CD4-positive, alpha-beta T cell treated with Interleukin-17A for 1 hour (primary cell): ENCODE data around the gene WDR19.
"Not testable (repeated sequence)": the region's sequence is repeated elsewhere in the genome, so short reads cannot be mapped to it uniquely, and the experiment has no call there.

Experiments
- DNase-seq: peaks from one replicate; pipeline ENCODE4 v3.0.0-alpha.2; 2020

WDR19 gene

GRCh38 chr4:39233783-39234182, 51.5 kb downstream of the WDR19 start:
- no peak for DNase-seq

GRCh38 chr4:39235021-39235420, 52.7 kb downstream of the WDR19 start:
- DNase-seq: no peak

- DNase-seq: no peak
Observed at GRCh38 chr4:39235696-39236095, 53.4 kb downstream of the WDR19 start.

- DNase-seq: no peak
Observed at GRCh38 chr4:39237179-39237578, 54.9 kb downstream of the WDR19 start.

GRCh38 chr4:39243462-39243861, 61.1 kb downstream of the WDR19 start:
- DNase-seq: no peak

GRCh38 chr4:39255266-39255665, 72.9 kb downstream of the WDR19 start:
- DNase-seq: no peak

- no peak for DNase-seq
Observed at GRCh38 chr4:39255871-39256270, 73.5 kb downstream of the WDR19 start.

GRCh38 chr4:39256436-39256835, 74.1 kb downstream of the WDR19 start:
- no peak for DNase-seq

GRCh38 chr4:39259571-39260330, 77.4 kb downstream of the WDR19 start:
- DNase-seq: no peak

GRCh38 chr4:39263895-39264294, 81.6 kb downstream of the WDR19 start:
- no peak for DNase-seq

- DNase-seq: no peak
Observed at GRCh38 chr4:39274503-39274902, 92.2 kb downstream of the WDR19 start.

- DNase-seq: not testable (repeated sequence)
Observed at GRCh38 chr4:39277661-39278060, 95.3 kb downstream of the WDR19 start.

GRCh38 chr4:39278476-39278875, 96.1 kb downstream of the WDR19 start:
- DNase-seq: no peak

GRCh38 chr4:39279416-39279815, 97.1 kb downstream of the WDR19 start:
- no peak for DNase-seq

- DNase-seq: no peak
Observed at GRCh38 chr4:39280770-39281169, 98.4 kb downstream of the WDR19 start.

GRCh38 chr4:39285111-39285795, 102.9 kb downstream of the WDR19 start:
- DNase-seq: no peak

- no peak for DNase-seq
Observed at GRCh38 chr4:39285853-39286252, 103.5 kb downstream of the WDR19 start.

GRCh38 chr4:39286263-39286662, 103.9 kb downstream of the WDR19 start:
- no peak for DNase-seq

GRCh38 chr4:39287223-39287622, 104.9 kb downstream of the WDR19 start:
- DNase-seq: no peak

- DNase-seq: no peak
Observed at GRCh38 chr4:39291686-39292085, 109.4 kb downstream of the WDR19 start.

GRCh38 chr4:39292433-39292832, 110.1 kb downstream of the WDR19 start:
- DNase-seq: not testable (repeated sequence)

- DNase-seq: no peak
Observed at GRCh38 chr4:39295784-39296183, 113.5 kb downstream of the WDR19 start.

- no peak for DNase-seq
Observed at GRCh38 chr4:39302901-39303300, 120.6 kb downstream of the WDR19 start.

- DNase-seq: no peak
Observed at GRCh38 chr4:39303871-39304270, 121.5 kb downstream of the WDR19 start.

GRCh38 chr4:39304651-39305050, 122.3 kb downstream of the WDR19 start:
- no peak for DNase-seq
